Lung (tissue), 12 donors: ENCODE results near the gene SNRPB. TPM values are rescaled to one million over a fixed set of nuclear protein-coding genes. Genes with fewer than 3 reads are reported as not detected.

Source experiments
- ATAC-seq: fragments of 200-7000 bp; cut with Tn5 transposase; one replicate; pipeline ENCODE4 v1.9.1; 2020; ENCODE audit warnings: moderate number of reproducible peaks; ENCODE audit not compliant: insufficient read depth, low FRiP score
- DNase-seq, 3 donors: peaks; one replicate each; pipeline ENCODE4 v3.0.0-alpha.2; 2013 to 2017
- H3K27ac ChIP-seq, 2 donors: one replicate each; pipeline ENCODE4 v1.5.1; 2013; ENCODE audit warnings: mild to moderate bottlenecking in 2 of 2, moderate library complexity in 2 of 2, control low read depth in 1 of 2, inconsistent platforms in 1 of 2, low read depth in 1 of 2, low read length in 1 of 2
- H3K27me3 ChIP-seq, 3 donors: one replicate each; pipeline ENCODE4 v1.5.1; 2013; ENCODE audit warnings: low read length in 2 of 3; ENCODE audit not compliant: control insufficient read depth in 3 of 3, insufficient read depth in 3 of 3
- H3K36me3 ChIP-seq, 4 donors: one replicate each; pipeline ENCODE4 v1.5.1; 2013; ENCODE audit warnings: low read length in 4 of 4, mild to moderate bottlenecking in 1 of 4, moderate library complexity in 1 of 4; ENCODE audit not compliant: control insufficient read depth in 4 of 4, insufficient read depth in 4 of 4
- H3K4me1 ChIP-seq, 5 donors: one replicate each; pipeline ENCODE4 v1.5.1; 2013; ENCODE audit warnings: low read length in 5 of 5, mild to moderate bottlenecking in 2 of 5, moderate library complexity in 1 of 5; ENCODE audit not compliant: control insufficient read depth in 5 of 5, insufficient read depth in 5 of 5
- H3K4me3 ChIP-seq: one replicate; pipeline ENCODE4 v1.5.1; 2013; ENCODE audit warnings: mild to moderate bottlenecking, control low read depth, moderate library complexity
- H3K9ac ChIP-seq, 2 donors: one replicate each; pipeline ENCODE4 v1.5.1; 2013; ENCODE audit warnings: low read length in 2 of 2, control low read depth in 1 of 2; ENCODE audit not compliant: insufficient read depth in 1 of 2
- H3K9me3 ChIP-seq, 4 donors: one replicate each; pipeline ENCODE4 v1.5.1; 2013; ENCODE audit warnings: low read length in 3 of 4, mild to moderate bottlenecking in 1 of 4, moderate library complexity in 1 of 4; ENCODE audit not compliant: control insufficient read depth in 4 of 4, insufficient read depth in 3 of 4
- CTCF ChIP-seq: IDR thresholded peaks from 2 replicates; pipeline ENCODE4 v1.5.1; 2012; ENCODE audit warnings: mild to moderate bottlenecking; ENCODE audit errors: control extremely low read depth, extremely low read depth
- WGBS, 2 donors: extraction: QIAGEN DNeasy Blood & Tissue Kit; methylation state at CpG; one replicate each; pipeline ENCODE4 v1.1.7; 2013; 5-methylcytosine and 5-hydroxymethylcytosine counted together
- polyA plus RNA-seq, 2 donors: library from polyadenylated mRNA; stranded (reverse); fragments of 200-250 nt; gene quantifications; one replicate each; pipeline ENCODE4 v1.2.1, GENCODE V29; 2013
- total RNA-seq, 2 donors: library from RNA; depleted of rRNA in 1 of 2; stranded (reverse); fragments of >200 nt in 1 of 2; gene quantifications; one replicate each; pipeline ENCODE4 v1.2.1, GENCODE V29; 2014 to 2021
- donor health status: control.
- donor health status: control.
- donor health status: Bipolar disorder and iron deficiency.
- donor health status: healthy.
- donor health status: DM: yes; HTN: yes; CAD: no.

Gene SNRPB
- total and polyA plus RNA-seq, 4 donors = 71.4 to 291 (median 178) TPM

GRCh38 chr20:2455771-2456497 lies 14.7 kb downstream of the SNRPB start:
- Histone ChIP-seq H3K4me3 (no peak overlapping the region), H3K9ac (no peak overlapping the region), H3K27me3 (no peaks in the 10 kb centered on the region), H3K27ac (no peak overlapping the region), H3K9me3 (no peaks in the 10 kb centered on the region), H3K4me1 (no peaks in the 10 kb centered on the region), H3K36me3 (peaks cover 0 to 10% (median 4%) of the 10 kb centered on the region in 4 donors)
- ATAC-seq (no peak), DNase-seq (no peak)
- no peak for TF ChIP-seq CTCF
- 74 to 84% methylated on average over 2 of the region's 2 CpGs for WGBS, 2 donors

GRCh38 chr20:2453792-2454191 lies 16.8 kb downstream of the SNRPB start:
- Histone ChIP-seq H3K4me1 (no peaks in the 10 kb centered on the region), H3K4me3 (no peak overlapping the region), H3K9ac (no peak overlapping the region), H3K27me3 (no peaks in the 10 kb centered on the region), H3K36me3 (peaks cover 0 to 3% (median under 1%) of the 10 kb centered on the region in 4 donors), H3K9me3 (no peaks in the 10 kb centered on the region), H3K27ac (no peak overlapping the region)
- DNase-seq = no peak
- no peak for ATAC-seq
- 80 to 81% methylated on average over 3 of the region's 3 CpGs for WGBS, 2 donors
- TF ChIP-seq CTCF = no peak

GRCh38 chr20:2451939-2452732 lies 18.5 kb downstream of the SNRPB start:
- Histone ChIP-seq H3K4me3 (no peak overlapping the region), H3K36me3 (no peaks in the 10 kb centered on the region), H3K4me1 (no peaks in the 10 kb centered on the region), H3K9ac (no peak overlapping the region), H3K27ac (no peak overlapping the region), H3K9me3 (no peaks in the 10 kb centered on the region), H3K27me3 (no peaks in the 10 kb centered on the region)
- 57 to 61% methylated on average over 8 of the region's 8 CpGs for WGBS, 2 donors
- ATAC-seq = peak; percentile 83
- peak; percentile 56 for TF ChIP-seq CTCF
- DNase-seq = peak; percentile 67 to 71 (median 70)
